DND-41 (cell line): Measurements from ENCODE around the gene IVD.
A peak's percentile ranks its signal among the peaks of the same experiment; 100 is the strongest.

Experiments
- ATAC-seq: fragments of 200-7000 bp; cut with Tn5 transposase; 3 replicates; pipeline ENCODE4 v1.9.1; 2021; ENCODE audit warnings: low read depth; ENCODE audit not compliant: insufficient read depth
- DNase-seq: peaks from one replicate; pipeline ENCODE4 v3.0.0-alpha.2; 2020
- H2AFZ ChIP-seq: 2 replicates; pipeline ENCODE4 v1.6.0; 2012; ENCODE audit warnings: low read depth, low read length
- H3K27ac ChIP-seq: 2 replicates; pipeline ENCODE4 v1.5.1; 2012; ENCODE audit warnings: low read length, inconsistent platforms
- H3K27me3 ChIP-seq: fragments of 200-600 bp; sonication (generic); 2 replicates; pipeline ENCODE4 v1.6.0; 2012; ENCODE audit warnings: low read length, mild to moderate bottlenecking, inconsistent platforms; ENCODE audit not compliant: insufficient read depth, poor library complexity
- H3K36me3 ChIP-seq: 2 replicates; pipeline ENCODE4 v1.5.1; 2012; ENCODE audit warnings: low read length, inconsistent platforms; ENCODE audit not compliant: insufficient read depth
- H3K4me1 ChIP-seq: 2 replicates; pipeline ENCODE4 v1.5.1; 2012; ENCODE audit warnings: mild to moderate bottlenecking, low read length; ENCODE audit not compliant: insufficient read depth
- H3K4me2 ChIP-seq: 2 replicates; pipeline ENCODE4 v1.6.0; 2012; ENCODE audit warnings: mild to moderate bottlenecking, moderate library complexity, low read length, inconsistent platforms; ENCODE audit not compliant: insufficient read depth
- H3K4me3 ChIP-seq, 2 experiments: fragments of 200-600 bp in 1 of 2; shearing (Covaris generic) in 1 of 2; 2 replicates each; pipeline ENCODE4 v1.5.1; 2012 to 2016; ENCODE audit warnings: inconsistent platforms in 2 of 2, low read length in 2 of 2, mild to moderate bottlenecking in 2 of 2, low read depth in 1 of 2, moderate library complexity in 1 of 2
- H3K79me2 ChIP-seq: 2 replicates; pipeline ENCODE4 v1.6.0; 2012; ENCODE audit warnings: low read length, inconsistent platforms; ENCODE audit not compliant: insufficient read depth
- H3K9ac ChIP-seq: 2 replicates; pipeline ENCODE4 v1.6.0; 2012; ENCODE audit warnings: low read depth, mild to moderate bottlenecking, inconsistent platforms, low read length, moderate library complexity
- H3K9me3 ChIP-seq: 2 replicates; pipeline ENCODE4 v1.5.1; 2012; ENCODE audit warnings: low read length, moderate library complexity, mild to moderate bottlenecking, inconsistent platforms; ENCODE audit not compliant: insufficient read depth, severe bottlenecking
- H4K20me1 ChIP-seq: 2 replicates; pipeline ENCODE4 v1.6.0; 2012; ENCODE audit warnings: low read length; ENCODE audit not compliant: insufficient read depth
- EZH2 ChIP-seq: IDR thresholded peaks from 3 replicates; pipeline ENCODE4 v1.6.1; 2012; ENCODE audit warnings: borderline replicate concordance, low read depth, mild to moderate bottlenecking, moderate library complexity, low read length, inconsistent platforms; ENCODE audit not compliant: severe bottlenecking
- TF ChIP-seq, protein P1 (sequence below): IDR thresholded peaks from 2 replicates; pipeline ENCODE4 v1.5.1; 2012; ENCODE audit warnings: borderline replicate concordance, low read length, moderate library complexity, mild to moderate bottlenecking; ENCODE audit not compliant: poor library complexity, severe bottlenecking; ENCODE audit errors: extremely low read depth

IVD gene

DNA sequence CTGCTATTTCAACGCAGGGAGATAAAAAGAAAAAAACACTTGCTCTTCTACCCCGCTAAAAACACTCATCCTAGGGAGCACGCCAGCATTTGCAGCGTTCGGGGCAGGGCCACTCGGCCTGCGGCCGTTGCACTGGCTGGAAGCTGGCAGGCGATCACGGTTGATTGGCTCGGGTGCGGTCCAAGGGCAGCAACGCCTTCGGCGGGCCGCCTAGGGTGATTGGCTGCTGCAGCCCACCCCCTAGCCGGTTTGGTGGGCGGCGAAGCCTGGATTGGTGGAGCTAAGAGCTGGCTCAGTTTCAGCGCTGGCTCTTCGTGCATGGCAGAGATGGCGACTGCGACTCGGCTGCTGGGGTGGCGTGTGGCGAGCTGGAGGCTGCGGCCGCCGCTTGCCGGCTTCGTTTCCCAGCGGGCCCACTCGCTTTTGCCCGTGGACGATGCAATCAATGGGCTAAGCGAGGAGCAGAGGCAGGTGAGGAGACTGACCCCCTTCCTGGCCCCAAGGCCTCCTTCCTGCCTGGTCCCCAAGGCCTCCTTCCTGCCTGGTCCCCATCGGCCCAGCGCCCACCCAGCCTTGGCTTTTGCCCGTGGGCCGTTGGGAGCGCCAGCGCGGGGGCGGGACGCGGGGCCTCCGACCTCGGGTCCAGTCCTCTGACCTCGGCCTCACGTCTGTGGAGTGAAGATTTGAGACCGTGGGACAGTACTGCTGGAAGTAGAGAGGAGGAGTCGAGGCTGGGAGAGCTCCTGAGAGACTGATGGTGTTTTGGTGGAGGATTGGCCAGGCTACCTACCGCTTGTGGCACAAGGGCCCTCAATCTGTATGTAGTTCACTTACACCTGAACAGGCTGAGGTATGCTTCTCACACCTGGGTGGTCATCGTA is at the start of gene IVD:
Gene IVD (plus strand): TSS at position 295 of the 881 bp plus-strand sequence. CDS start 33 bp downstream, at position 328.
- TF ChIP-seq, protein P1, sequence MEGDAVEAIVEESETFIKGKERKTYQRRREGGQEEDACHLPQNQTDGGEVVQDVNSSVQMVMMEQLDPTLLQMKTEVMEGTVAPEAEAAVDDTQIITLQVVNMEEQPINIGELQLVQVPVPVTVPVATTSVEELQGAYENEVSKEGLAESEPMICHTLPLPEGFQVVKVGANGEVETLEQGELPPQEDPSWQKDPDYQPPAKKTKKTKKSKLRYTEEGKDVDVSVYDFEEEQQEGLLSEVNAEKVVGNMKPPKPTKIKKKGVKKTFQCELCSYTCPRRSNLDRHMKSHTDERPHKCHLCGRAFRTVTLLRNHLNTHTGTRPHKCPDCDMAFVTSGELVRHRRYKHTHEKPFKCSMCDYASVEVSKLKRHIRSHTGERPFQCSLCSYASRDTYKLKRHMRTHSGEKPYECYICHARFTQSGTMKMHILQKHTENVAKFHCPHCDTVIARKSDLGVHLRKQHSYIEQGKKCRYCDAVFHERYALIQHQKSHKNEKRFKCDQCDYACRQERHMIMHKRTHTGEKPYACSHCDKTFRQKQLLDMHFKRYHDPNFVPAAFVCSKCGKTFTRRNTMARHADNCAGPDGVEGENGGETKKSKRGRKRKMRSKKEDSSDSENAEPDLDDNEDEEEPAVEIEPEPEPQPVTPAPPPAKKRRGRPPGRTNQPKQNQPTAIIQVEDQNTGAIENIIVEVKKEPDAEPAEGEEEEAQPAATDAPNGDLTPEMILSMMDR = no peak
- no peak for TF ChIP-seq EZH2
- no peaks in the 10 kb centered on the region for H3K27me3 ChIP-seq
- H3K36me3 ChIP-seq = peaks cover 34% of the 10 kb centered on the region
- peaks cover 26% of the 10 kb centered on the region for H3K79me2 ChIP-seq
- H3K4me2 ChIP-seq = peak within 1 kb of the TSS; percentile 85
- H3K4me1 ChIP-seq = peaks cover 35% of the 10 kb centered on the region
- ATAC-seq = peak; percentile 99
- H4K20me1 ChIP-seq = no peaks in the 10 kb centered on the region
- peak within 1 kb of the TSS; percentile 94 for H3K9ac ChIP-seq
- H3K27ac ChIP-seq = peak within 1 kb of the TSS; percentile 92
- H3K9me3 ChIP-seq = no peaks in the 10 kb centered on the region
- H2AFZ ChIP-seq = peak within 1 kb of the TSS; percentile 93
- H3K4me3 ChIP-seq = peak within 1 kb of the TSS; percentile 65 to 84
- DNase-seq = peak; percentile 94

DNA sequence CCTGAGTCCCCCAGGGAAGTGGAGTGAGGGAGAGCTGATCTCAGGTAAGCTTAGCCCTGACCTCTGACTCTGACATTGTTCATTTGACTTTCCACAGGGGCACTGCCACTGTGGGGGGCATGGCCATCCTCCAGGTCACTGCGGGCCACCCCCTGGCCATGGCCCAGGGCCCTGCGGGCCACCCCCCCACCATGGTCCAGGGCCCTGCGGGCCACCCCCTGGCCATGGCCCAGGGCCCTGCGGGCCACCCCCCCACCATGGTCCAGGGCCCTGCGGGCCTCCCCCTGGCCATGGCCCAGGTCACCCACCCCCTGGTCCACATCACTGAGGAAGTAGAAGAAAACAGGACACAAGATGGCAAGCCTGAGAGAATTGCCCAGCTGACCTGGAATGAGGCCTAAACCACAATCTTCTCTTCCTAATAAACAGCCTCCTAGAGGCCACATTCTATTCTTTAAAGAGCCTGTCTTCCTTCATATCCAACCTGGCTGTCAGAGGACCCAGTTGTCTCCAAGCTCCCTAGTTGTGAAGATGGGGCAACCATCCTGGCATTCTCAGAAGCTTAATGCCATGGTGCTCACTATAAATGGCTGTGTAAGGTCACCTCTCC is 49.5 kb upstream of the IVD start:
- Histone ChIP-seq H3K4me1 (peaks cover 19% of the 10 kb centered on the region), H3K4me2 (no peak overlapping the region), H3K4me3 (no peak overlapping the region), H3K27ac (no peak overlapping the region), H2AFZ (no peak overlapping the region), H3K36me3 (no peaks in the 10 kb centered on the region), H3K27me3 (no peaks in the 10 kb centered on the region), H3K9ac (no peak overlapping the region), H3K79me2 (no peaks in the 10 kb centered on the region), H4K20me1 (no peaks in the 10 kb centered on the region), H3K9me3 (no peaks in the 10 kb centered on the region)
- ATAC-seq (no peak), DNase-seq (no peak)
- TF ChIP-seq, protein P1 = no peak

DNA sequence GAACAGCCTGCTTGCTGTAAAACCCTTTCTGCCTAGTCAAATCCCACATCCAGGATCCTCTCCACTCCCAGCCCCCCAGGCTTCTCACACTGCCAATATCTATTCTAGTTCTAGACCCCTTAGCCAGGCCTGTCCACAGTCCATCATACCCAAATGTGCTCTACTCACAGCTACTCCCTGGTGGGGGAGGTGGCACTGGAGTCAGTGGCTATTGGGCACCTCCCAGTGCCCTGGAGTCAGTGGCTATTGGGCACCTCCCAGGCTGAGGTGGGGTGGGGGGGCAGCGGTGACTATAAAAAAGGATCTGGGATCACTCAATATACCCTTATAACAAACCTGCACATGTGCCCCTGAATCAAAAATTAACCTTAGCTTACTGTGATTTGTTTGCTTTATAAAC is 48.3 kb upstream of the IVD start:
- Histone ChIP-seq H4K20me1 (no peaks in the 10 kb centered on the region), H3K9me3 (no peaks in the 10 kb centered on the region), H3K79me2 (no peaks in the 10 kb centered on the region), H2AFZ (peak overlapping the region; percentile 93; the same call in 1 of the 2 replicates), H3K9ac (peak overlapping the region; percentile 62; the same call in 1 of the 2 replicates), H3K4me3 (peak overlapping the region; percentile 37 to 76; a peak in 3 of 4 replicates), H3K4me1 (peaks cover 19% of the 10 kb centered on the region), H3K27me3 (no peaks in the 10 kb centered on the region), H3K4me2 (peak overlapping the region; percentile 96), H3K36me3 (no peaks in the 10 kb centered on the region), H3K27ac (no peak overlapping the region)
- ATAC-seq (no peak), DNase-seq (no peak)
- TF ChIP-seq EZH2 = no peak
- TF ChIP-seq, protein P1 = no peak
